HepG2 (cell line): ENCODE results near the gene LPO. TPM values are rescaled to one million over a fixed set of nuclear protein-coding genes. Genes with fewer than 3 reads are reported as not detected.

Experiments used
- ATAC-seq: fragments of 200-7000 bp; cut with Tn5 transposase; 3 replicates; pipeline ENCODE4 v1.9.1; 2020; ENCODE audit warnings: mild to moderate bottlenecking, moderate library complexity
- BruUV-seq: library from RNA; stranded (reverse); fragments of 400-500 nt; replicated peaks from 2 replicates; lab custom pipeline; 2021; lab: Mats Ljungman, UMichigan
- CTCF ChIA-PET: fragments of 300-600 bp; formaldehyde crosslinking; extraction: SDS; loops from one replicate; lab custom pipeline; 2021; ENCODE audit warnings: low total read pairs, inconsistent platforms, low intra/inter-chr PET ratio; lab: Yijun Ruan, JAX
- POLR2A ChIA-PET: fragments of 350-600 bp; sonication (Branson Sonifier 250); formaldehyde crosslinking; loops from one replicate; lab custom pipeline; 2020; ENCODE audit warnings: antibody characterized with exemption, inconsistent platforms; lab: Yijun Ruan, JAX
- DNase-seq: peaks from one replicate; pipeline ENCODE4 v3.0.0-alpha.2; 2015; ENCODE audit warnings: low spot score
- FAIRE-seq: peaks from 3 replicates; lab custom pipeline; 2011; peaks lifted over from hg19 to GRCh38; lab: Jason Lieb, UNC
- H2AFZ ChIP-seq: one replicate; pipeline ENCODE4 v1.6.1; 2011; ENCODE audit warnings: low read length, inconsistent platforms
- H3K27ac ChIP-seq: fragments of 300-600 bp; 3 replicates; pipeline ENCODE4 v1.8.0; 2011; ENCODE audit warnings: mixed run types, mild to moderate bottlenecking, mixed read lengths, low read length, inconsistent platforms; ENCODE audit not compliant: insufficient read depth; ENCODE audit errors: extremely low read length
- H3K27me3 ChIP-seq, 2 experiments: fragments of 200-600 bp in 1 of 2; 2 replicates in 1 of 2; 3 replicates in 1 of 2; pipeline versions ENCODE4 v1.6.0 to v1.8.0; 2011; ENCODE audit warnings: low read length in 2 of 2, mild to moderate bottlenecking in 2 of 2, moderate library complexity in 2 of 2, inconsistent platforms in 1 of 2; ENCODE audit not compliant: insufficient read depth in 2 of 2, control insufficient read depth in 1 of 2
- H3K36me3 ChIP-seq, 2 experiments: fragments of 200-600 bp in 1 of 2; replicated peaks in 1 of 2; 2 replicates in 1 of 2; 3 replicates in 1 of 2; pipeline versions ENCODE4 v1.5.1 to v1.8.0; 2011; ENCODE audit warnings: low read length in 2 of 2, inconsistent platforms in 1 of 2; ENCODE audit not compliant: insufficient read depth in 2 of 2, control insufficient read depth in 1 of 2
- H3K4me1 ChIP-seq: 2 replicates; pipeline ENCODE4 v1.5.1; 2012; ENCODE audit warnings: low read length, inconsistent platforms; ENCODE audit not compliant: insufficient read depth
- H3K4me2 ChIP-seq: 2 replicates; pipeline ENCODE4 v1.6.0; 2011; ENCODE audit warnings: low read depth, low read length, inconsistent platforms
- H3K4me3 ChIP-seq, 3 experiments: fragments of 200-600 bp in 1 of 3; sonication (generic), shearing (Covaris generic) in 1 of 3; replicated peaks in 1 of 3; 2 replicates each; pipeline ENCODE4 v1.5.1; 2011 to 2016; ENCODE audit warnings: low read length in 3 of 3, inconsistent platforms in 2 of 3, low read depth in 2 of 3, mild to moderate bottlenecking in 2 of 3, control low read depth in 1 of 3, mixed read lengths in 1 of 3; ENCODE audit not compliant: insufficient read depth in 1 of 3
- H3K79me2 ChIP-seq: one replicate; pipeline ENCODE4 v1.6.1; 2011; ENCODE audit warnings: low read length, inconsistent platforms; ENCODE audit not compliant: insufficient read depth
- H3K9ac ChIP-seq: 2 replicates; pipeline ENCODE4 v1.6.0; 2011; ENCODE audit warnings: mild to moderate bottlenecking, low read depth, low read length, inconsistent platforms; ENCODE audit not compliant: insufficient read depth
- H3K9me3 ChIP-seq: 2 replicates; pipeline ENCODE4 v1.5.1; 2012; ENCODE audit warnings: mild to moderate bottlenecking, low read length
- H4K20me1 ChIP-seq: 2 replicates; pipeline ENCODE4 v1.6.0; 2011; ENCODE audit warnings: inconsistent platforms, mild to moderate bottlenecking, low read length, moderate library complexity; ENCODE audit not compliant: insufficient read depth
- CENPT ChIP-seq: sonication (generic); formaldehyde crosslinking; IDR thresholded peaks from 2 replicates; pipeline ENCODE4 v1.8.0; 2022; ENCODE audit warnings: low read depth, mild to moderate bottlenecking, moderate library complexity, missing genetic modification reagents
- CREBL2 ChIP-seq: sonication (generic); formaldehyde crosslinking; IDR thresholded peaks from 2 replicates; pipeline ENCODE4 v1.8.1; 2023; ENCODE audit warnings: missing genetic modification reagents, mild to moderate bottlenecking, borderline replicate concordance
- DNMT3B ChIP-seq: conservative IDR thresholded peaks from 2 replicates; pipeline ENCODE4 v1.6.1; 2016; ENCODE audit warnings: missing biosample characterization, control low read depth
- JUNB ChIP-seq: sonication (generic); formaldehyde crosslinking; IDR thresholded peaks from 2 replicates; pipeline ENCODE4 v1.8.0; 2022; ENCODE audit warnings: missing genetic modification reagents, mild to moderate bottlenecking, borderline replicate concordance
- NFATC3 ChIP-seq: sonication (generic); formaldehyde crosslinking; IDR thresholded peaks from 2 replicates; pipeline ENCODE4 v1.5.1; 2020; ENCODE audit warnings: mild to moderate bottlenecking, missing genetic modification reagents
- PAXIP1 ChIP-seq: sonication (generic); formaldehyde crosslinking; conservative IDR thresholded peaks from 2 replicates; pipeline ENCODE4 v1.4.0; 2020; ENCODE audit warnings: mild to moderate bottlenecking, missing genetic modification reagents, moderate library complexity
- TBP ChIP-seq: sonication (generic); formaldehyde crosslinking; IDR thresholded peaks from 2 replicates; pipeline ENCODE4 v1.5.0; 2020; ENCODE audit warnings: missing genetic modification reagents
- TERF1 ChIP-seq: sonication (generic); formaldehyde crosslinking; IDR thresholded peaks from 2 replicates; pipeline ENCODE4 v1.8.0; 2022; ENCODE audit warnings: mild to moderate bottlenecking, missing genetic modification reagents, moderate library complexity
- ZBTB37 ChIP-seq: sonication (generic); formaldehyde crosslinking; IDR thresholded peaks from 2 replicates; pipeline ENCODE4 v1.4.0; 2020; ENCODE audit warnings: mild to moderate bottlenecking, missing genetic modification reagents
- ZNF17 ChIP-seq: sonication (generic); formaldehyde crosslinking; IDR thresholded peaks from 2 replicates; pipeline ENCODE4 v1.5.0; 2020; ENCODE audit warnings: mild to moderate bottlenecking, missing genetic modification reagents
- ZNF503 ChIP-seq: sonication (generic); formaldehyde crosslinking; IDR thresholded peaks from 2 replicates; pipeline ENCODE4 v1.4.0; 2020; ENCODE audit warnings: missing genetic modification reagents
- WGBS: methylation state at CpG from one replicate; pipeline ENCODE4 v1.1.6; 2017; ENCODE audit warnings: low lambda C conversion rate; 5-methylcytosine and 5-hydroxymethylcytosine counted together
- in situ Hi-C: cut with HindIII; loops from 2 replicates; pipeline ENCODE4 v1.10.0; 2017; ENCODE audit warnings: low pct_unique_long_range_greater_than_20kb; ENCODE audit not compliant: extremely low pct_ligation_motif_present
- intact Hi-C: fragments of 100-400 bp; cut with micrococcal nuclease; formaldehyde crosslinking; loops from one replicate; pipeline ENCODE4 v1.10.0; 2022; ENCODE audit not compliant: unreplicated experiment
- polyA plus RNA-seq, 8 experiments: library from polyadenylated mRNA; depleted of rRNA in 3 of 8; stranded (reverse) in 7 of 8; unstranded in 1 of 8; fragments of >200 nt; fragmentation: Illumina TruSeq in 4 of 8; extraction: Trizol in 4 of 8; gene quantifications; 2 replicates each; pipeline versions ENCODE4 v1.2.1 to v1.2.3, GENCODE V29; 2011 to 2016; ENCODE audit warnings: low read depth in 4 of 8, missing spikeins in 1 of 8, mixed read lengths in 1 of 8; ENCODE audit not compliant: insufficient read depth in 1 of 8
- total RNA-seq, 5 experiments: library from RNA; depleted of rRNA; stranded (reverse); fragments of >200 nt; fragmentation: Illumina TruSeq; extraction: Trizol; gene quantifications; 2 replicates each; pipeline ENCODE4 v1.2.3, GENCODE V29; 2016; ENCODE audit warnings: low read depth in 1 of 5

Gene LPO
- total and polyA plus RNA-seq, 2 of the 13 experiments (the other 11 are each of a cell fraction or from before 2014, with no cell fraction given), result not detected

- no peak for TF ChIP-seq PAXIP1 (CRISPR knock-in tag)
- no peak for TF ChIP-seq CENPT (CRISPR knock-in tag)
- no peak for TF ChIP-seq JUNB
- no peak for TF ChIP-seq NFATC3
Measured at GRCh38 chr17:58254803-58255202, 16.4 kb downstream of the LPO start (continued).

GRCh38 chr17:58262149-58262548 is 23.8 kb downstream of the LPO start:
- FAIRE-seq (no peak), ATAC-seq (no peak), DNase-seq (no peak)
- no TSS peak for BruUV-seq
- H3K4me3 ChIP-seq, result no peak overlapping the region
- ChIA-PET CTCF (no interaction called here), POLR2A (no interaction called here)
- no peaks in the 10 kb centered on the region for H3K79me2 ChIP-seq
- H2AFZ ChIP-seq, result no peak overlapping the region
- H3K9ac ChIP-seq, result no peak overlapping the region
- no peak overlapping the region for H3K27ac ChIP-seq
- intact Hi-C loops, result no loop called here
- H3K4me2 ChIP-seq, result no peak overlapping the region
- TF ChIP-seq TERF1 (CRISPR knock-in tag) (no peak), CREBL2 (CRISPR knock-in tag) (no peak), ZNF503 (no peak), TBP (CRISPR knock-in tag) (no peak), DNMT3B (CRISPR knock-in tag) (no peak), ZNF17 (CRISPR knock-in tag) (no peak), ZBTB37 (CRISPR knock-in tag) (no peak)
- H4K20me1 ChIP-seq, result no peaks in the 10 kb centered on the region
- in situ Hi-C loops, result no loop called here
- H3K27me3 ChIP-seq, result peaks cover 0 to 28% of the 10 kb centered on the region in 2 experiments; a peak in 4 of 5 replicates
- H3K36me3 ChIP-seq, result no peaks in the 10 kb centered on the region
- no peaks in the 10 kb centered on the region for H3K9me3 ChIP-seq
- no peaks in the 10 kb centered on the region for H3K4me1 ChIP-seq
- WGBS, result 53% methylated on average over 11 of the region's 11 CpGs
